TTC549 (cell line): ENCODE data around the gene PON1.

Experiments used
- FAIRE-seq: peaks from 2 replicates; lab custom pipeline; 2012; peaks lifted over from hg19 to GRCh38; lab: Jason Lieb, UNC

PON1 gene

GRCh38 chr7:95324431-95324830 lies at the start of gene PON1:
PON1 (minus strand) TSS chr7:95324532; CDS start chr7:95324475, 57 bp downstream.
- FAIRE-seq = no peak

- no peak for FAIRE-seq
These were observed 49.0 kb upstream of the PON1 start for GRCh38 chr7:95373323-95373722.

GRCh38 chr7:95368235-95368634 lies 43.9 kb upstream of the PON1 start:
- FAIRE-seq = no peak

- FAIRE-seq = no peak
These were observed 43.3 kb upstream of the PON1 start for GRCh38 chr7:95367606-95368005.

GRCh38 chr7:95365151-95365550 lies 40.8 kb upstream of the PON1 start:
- no peak for FAIRE-seq

- no peak for FAIRE-seq
These were observed 33.3 kb upstream of the PON1 start for GRCh38 chr7:95357623-95358022.

- FAIRE-seq = no peak
These were observed 18.4 kb upstream of the PON1 start for GRCh38 chr7:95342642-95343307.

GRCh38 chr7:95342029-95342428 lies 17.7 kb upstream of the PON1 start:
- no peak for FAIRE-seq

- FAIRE-seq = no peak
These were observed 16.2 kb upstream of the PON1 start for GRCh38 chr7:95340491-95340890.

GRCh38 chr7:95338832-95339231 lies 14.5 kb upstream of the PON1 start:
- no peak for FAIRE-seq

GRCh38 chr7:95335093-95335492 lies 10.8 kb upstream of the PON1 start:
- FAIRE-seq = no peak

GRCh38 chr7:95334447-95334846 lies 10.1 kb upstream of the PON1 start:
- no peak for FAIRE-seq

- no peak for FAIRE-seq
These were observed 6.6 kb upstream of the PON1 start for GRCh38 chr7:95330961-95331337.

- no peak for FAIRE-seq
These were observed 6.0 kb upstream of the PON1 start for GRCh38 chr7:95330204-95330960.

- FAIRE-seq = no peak
These were observed 3.0 kb upstream of the PON1 start for GRCh38 chr7:95327356-95327755.

GRCh38 chr7:95323410-95324129 lies 762 bp downstream of the PON1 start:
- no peak for FAIRE-seq

- no peak for FAIRE-seq
These were observed 1.5 kb downstream of the PON1 start for GRCh38 chr7:95322854-95323253.

- no peak for FAIRE-seq
These were observed 1.9 kb downstream of the PON1 start for GRCh38 chr7:95322396-95322795.

GRCh38 chr7:95321720-95322119 lies 2.6 kb downstream of the PON1 start:
- FAIRE-seq = no peak

- no peak for FAIRE-seq
These were observed 3.7 kb downstream of the PON1 start for GRCh38 chr7:95320651-95321050.

GRCh38 chr7:95319570-95319969 lies 4.8 kb downstream of the PON1 start:
- FAIRE-seq = no peak

GRCh38 chr7:95318501-95319100 lies 5.7 kb downstream of the PON1 start:
- no peak for FAIRE-seq

- FAIRE-seq = no peak
These were observed 6.4 kb downstream of the PON1 start for GRCh38 chr7:95317966-95318365.
